A549 treated with AZD2906 at 1 μM for 4 hours (cell line): ENCODE data around the gene NPHS2. TPM values are rescaled to one million over a fixed set of nuclear protein-coding genes. Genes with fewer than 3 reads are reported as not detected.

Experiments
- total RNA-seq: library from RNA; stranded (reverse); fragments of 200-300 nt; extraction: Qiagen RNA extraction; gene quantifications from 5 replicates; pipeline ENCODE4 v1.2.3, GENCODE V29; 2022

Gene NPHS2
- not detected in 5 replicates for total RNA-seq

DNA sequence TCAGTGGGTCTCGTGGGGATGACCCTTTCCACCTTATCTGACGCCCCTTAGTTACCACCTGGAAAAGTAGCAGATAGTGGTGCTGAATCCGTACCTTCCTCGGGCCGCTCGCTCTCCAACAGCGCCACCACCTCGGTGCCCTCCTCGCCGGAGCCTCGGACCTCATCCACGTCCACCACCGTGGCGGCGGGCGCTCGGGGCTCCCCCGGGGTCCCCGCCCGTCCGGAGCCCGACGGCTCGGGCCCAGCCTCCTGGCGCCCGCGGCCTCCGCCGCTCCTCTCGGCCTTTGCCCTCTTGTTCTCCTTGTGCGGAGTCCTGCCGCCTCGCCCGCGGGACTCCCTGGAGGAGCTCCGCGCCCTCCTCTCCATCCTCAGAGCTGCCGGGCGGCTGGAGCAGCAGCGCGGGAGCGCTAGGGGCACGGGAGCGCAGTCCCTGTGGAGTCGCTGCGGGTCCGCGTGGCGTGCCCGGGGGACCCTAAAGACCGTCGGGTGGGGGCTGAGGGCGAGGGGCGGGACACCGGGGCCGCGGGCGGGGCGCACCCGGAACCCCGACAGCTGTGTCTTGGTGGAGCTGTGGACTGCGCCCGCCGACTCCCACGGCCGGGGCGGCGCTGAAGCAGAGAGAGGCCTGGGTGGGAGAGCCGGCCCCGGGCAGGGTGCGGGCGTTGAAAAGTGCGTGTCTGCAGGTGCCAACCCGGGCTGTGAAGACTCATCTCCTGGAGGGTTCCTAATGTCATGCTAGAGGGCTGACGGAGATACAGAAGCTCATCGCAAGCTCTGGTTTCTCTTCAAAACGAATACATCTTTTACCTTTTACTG is at the start of gene NPHS2:
Gene NPHS2, minus strand, starts transcription at position 452 of the 818 bp plus-strand sequence. Its CDS starts 84 bp downstream, at position 368.

DNA sequence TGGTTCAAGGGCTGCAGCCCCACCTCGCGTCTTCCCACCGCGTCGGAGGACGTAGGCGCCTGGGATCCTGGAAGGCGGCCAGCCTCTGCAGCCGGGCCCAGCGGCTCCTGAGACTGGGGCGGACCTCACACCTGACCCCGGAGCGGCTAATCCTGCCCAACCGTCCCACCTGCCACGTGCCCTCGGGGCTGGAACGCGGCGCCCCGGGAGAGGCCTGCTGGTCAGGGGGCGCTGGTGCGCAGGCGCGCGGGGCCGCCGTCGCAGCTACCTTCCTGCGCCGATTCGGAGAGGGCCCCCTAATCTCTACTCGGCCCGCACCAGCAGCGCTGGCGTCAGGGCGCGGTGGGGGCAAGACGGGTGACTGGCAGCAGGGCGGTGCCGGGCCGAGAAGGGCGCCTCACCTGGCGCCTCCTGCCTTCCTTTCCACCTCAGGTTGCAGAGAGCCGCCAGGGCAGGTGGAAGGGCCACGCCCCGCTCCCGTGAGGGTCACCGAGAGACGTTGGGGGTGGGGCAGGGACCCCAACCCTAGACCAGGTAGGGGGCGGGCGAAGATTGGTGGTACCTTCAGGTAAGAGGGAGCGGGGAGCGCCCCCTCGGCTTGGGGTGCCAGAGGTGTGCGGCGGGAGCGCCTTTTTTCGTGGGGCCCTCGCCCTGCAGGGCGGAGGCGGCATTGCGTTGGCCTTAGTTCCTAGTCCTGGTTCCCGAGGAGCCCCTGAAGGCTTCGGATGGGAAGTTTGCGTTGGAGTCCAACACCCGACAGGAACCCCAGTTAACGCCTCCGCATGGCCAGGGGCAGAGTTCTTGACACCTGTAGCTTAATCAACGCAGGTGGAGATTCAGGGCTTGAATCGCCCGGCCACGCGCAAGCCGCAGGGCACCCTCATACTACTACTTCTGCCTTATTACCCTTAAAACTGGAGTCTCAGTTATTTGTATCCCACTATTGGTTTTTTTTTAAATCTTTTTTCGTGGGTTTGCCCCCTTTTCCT is 16.1 kb upstream of the NPHS2 start, which contains the start of gene TDRD5:
Gene TDRD5, plus strand, starts transcription at position 241 of the 989 bp plus-strand sequence. CDS start 784 bp downstream, outside the sequence.

Other genes starting within 250 kb of the NPHS2 start
- 0.17 to 0.37 TPM (median 0.26 TPM) in 5 replicates for gene AXDND1, start 210.0 kb downstream of the NPHS2 start, total RNA-seq
- gene TDRD5, start 15.9 kb upstream of the NPHS2 start, total RNA-seq: 0.02 to 0.06 TPM (median 0.05 TPM) in 5 replicates
- 0.02 TPM in 2 of 5 replicates, not detected in the others for gene FAM163A, start 167.3 kb upstream of the NPHS2 start, total RNA-seq